OCI-LY3 (cell line): ENCODE measurements around the gene CSF2.

Experiments
- EZH2phosphoT487 ChIP-seq: fragments of 200-600 bp; shearing (Covaris generic); IDR thresholded peaks from 2 replicates; pipeline ENCODE4 v1.6.1; 2018; ENCODE audit warnings: antibody characterized with exemption, mixed run types, low read depth
- TF ChIP-seq, protein P1 (sequence below): fragments of 200-600, 300-600 bp; sonication (generic); IDR thresholded peaks from 2 replicates; pipeline ENCODE4 v1.5.1; 2014; ENCODE audit warnings: antibody characterized with exemption, low read length, low read depth

- TF ChIP-seq, protein P1, sequence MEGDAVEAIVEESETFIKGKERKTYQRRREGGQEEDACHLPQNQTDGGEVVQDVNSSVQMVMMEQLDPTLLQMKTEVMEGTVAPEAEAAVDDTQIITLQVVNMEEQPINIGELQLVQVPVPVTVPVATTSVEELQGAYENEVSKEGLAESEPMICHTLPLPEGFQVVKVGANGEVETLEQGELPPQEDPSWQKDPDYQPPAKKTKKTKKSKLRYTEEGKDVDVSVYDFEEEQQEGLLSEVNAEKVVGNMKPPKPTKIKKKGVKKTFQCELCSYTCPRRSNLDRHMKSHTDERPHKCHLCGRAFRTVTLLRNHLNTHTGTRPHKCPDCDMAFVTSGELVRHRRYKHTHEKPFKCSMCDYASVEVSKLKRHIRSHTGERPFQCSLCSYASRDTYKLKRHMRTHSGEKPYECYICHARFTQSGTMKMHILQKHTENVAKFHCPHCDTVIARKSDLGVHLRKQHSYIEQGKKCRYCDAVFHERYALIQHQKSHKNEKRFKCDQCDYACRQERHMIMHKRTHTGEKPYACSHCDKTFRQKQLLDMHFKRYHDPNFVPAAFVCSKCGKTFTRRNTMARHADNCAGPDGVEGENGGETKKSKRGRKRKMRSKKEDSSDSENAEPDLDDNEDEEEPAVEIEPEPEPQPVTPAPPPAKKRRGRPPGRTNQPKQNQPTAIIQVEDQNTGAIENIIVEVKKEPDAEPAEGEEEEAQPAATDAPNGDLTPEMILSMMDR = no peak
- TF ChIP-seq EZH2phosphoT487 = no peak
These were observed 23.3 kb downstream of the CSF2 start for GRCh38 chr5:132096904-132097303.
